Upper lobe of left lung (tissue), 6 donors: ENCODE measurements around the gene STARD7. TPM values are rescaled to one million over a fixed set of nuclear protein-coding genes. Genes with fewer than 3 reads are reported as not detected.

Source experiments
- ATAC-seq, 2 donors: fragments of 200-7000 bp; cut with Tn5 transposase; one replicate each; pipeline ENCODE4 v1.9.1; 2022; ENCODE audit warnings: mild to moderate bottlenecking in 2 of 2, moderate library complexity in 2 of 2; ENCODE audit not compliant: low FRiP score in 2 of 2
- DNase-seq, 2 donors: peaks; one replicate each; pipeline ENCODE4 v3.0.0-alpha.2; 2019 to 2020
- H3K27ac ChIP-seq, 4 donors: fragments of 200-600 bp; sonication (generic); one replicate each; pipeline ENCODE4 v1.5.1; 2016 to 2019
- H3K27me3 ChIP-seq, 4 donors: fragments of 200-600 bp; sonication (generic); one replicate each; pipeline ENCODE4 v1.5.1; 2017 to 2019
- H3K36me3 ChIP-seq, 4 donors: fragments of 200-600 bp; sonication (generic); one replicate each; pipeline ENCODE4 v1.5.1; 2016 to 2019
- H3K4me1 ChIP-seq, 4 donors: fragments of 200-600 bp; sonication (generic); one replicate each; pipeline ENCODE4 v1.5.1; 2018 to 2019
- H3K4me3 ChIP-seq, 4 donors: fragments of 200-600 bp; sonication (generic); one replicate each; pipeline ENCODE4 v1.5.1; 2017 to 2019; ENCODE audit warnings: mild to moderate bottlenecking in 2 of 4, moderate library complexity in 1 of 4
- H3K9me3 ChIP-seq, 4 donors: fragments of 200-600 bp; sonication (generic); one replicate each; pipeline ENCODE4 v1.5.1; 2018 to 2019
- CTCF ChIP-seq, 6 experiments: fragments of 450-650 bp in 4 of 6; fragments of 200-600 bp in 2 of 6; sonication (generic) in 2 of 6; IDR thresholded peaks; one replicate each; pipeline ENCODE4 v1.5.1; 2016 to 2019; ENCODE audit warnings: antibody characterized with exemption in 6 of 6
- EP300 ChIP-seq, 4 donors: sonication (generic); formaldehyde crosslinking; IDR thresholded peaks; one replicate each; pipeline ENCODE4 v1.5.1; 2017; ENCODE audit warnings: antibody characterized with exemption in 4 of 4, control low read depth in 2 of 4
- POLR2A ChIP-seq, 4 donors: fragments of 450-650 bp; IDR thresholded peaks; one replicate each; pipeline ENCODE4 v1.5.1; 2016 to 2017; ENCODE audit warnings: antibody characterized with exemption in 4 of 4, mild to moderate bottlenecking in 2 of 4
- POLR2AphosphoS5 ChIP-seq, 2 donors: sonication (generic); formaldehyde crosslinking; IDR thresholded peaks; one replicate each; pipeline ENCODE4 v1.5.1; 2017; ENCODE audit warnings: antibody characterized with exemption in 2 of 2
- WGBS, 2 donors: methylation state at CpG; one replicate each; pipeline ENCODE4 v1.1.5; 2017 to 2018; 5-methylcytosine and 5-hydroxymethylcytosine counted together
- total RNA-seq, 6 donors: library from RNA; depleted of rRNA in 4 of 6; stranded (reverse); fragments of >200 nt in 4 of 6; gene quantifications; one replicate each; pipeline versions ENCODE4 v1.1.0 to v1.2.1, GENCODE V29; 2016 to 2021
- donor health status: DM: no; HTN: no; CAD: no; lungs with moderate emphysema.
- donor health status: DM: no; HTN: yes; CAD: no; lungs with severe emphysema.

The STARD7 gene
- total RNA-seq, 6 donors from 2014 or later: 76.4 to 226 (median 166) TPM

DNA sequence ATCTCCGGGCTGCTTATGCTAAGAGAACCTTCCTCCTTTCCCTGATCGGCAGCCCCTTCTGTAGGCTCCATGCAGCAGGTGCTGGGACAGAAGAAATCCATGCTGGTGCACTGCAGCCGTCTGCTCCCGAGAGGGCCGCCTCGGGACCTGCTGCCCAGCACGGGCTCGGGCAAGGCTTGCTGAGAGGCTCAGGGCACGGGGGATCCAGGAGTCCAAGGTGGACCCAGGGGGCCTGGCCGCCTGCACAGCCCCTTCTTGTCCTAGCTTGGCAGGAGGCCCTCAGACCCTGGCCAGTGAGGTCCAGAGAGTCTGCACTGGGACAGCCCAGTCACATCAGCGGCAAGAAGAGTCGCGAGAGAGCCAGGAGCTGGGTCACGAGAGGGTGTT, 50.1 kb downstream of the STARD7 start:
- Histone ChIP-seq H3K9me3 (no peaks in the 10 kb centered on the region), H3K27me3 (no peaks in the 10 kb centered on the region), H3K36me3 (no peaks in the 10 kb centered on the region), H3K27ac (no peak overlapping the region), H3K4me3 (no peak overlapping the region), H3K4me1 (peaks cover 0 to 7% (median 0%) of the 10 kb centered on the region in 4 donors)
- no peak for ATAC-seq
- DNase-seq: peak in 1 of 2 donors; percentile 55
- TF ChIP-seq POLR2A (IDR thresholded peaks at IDR 0.05) (no peak), POLR2AphosphoS5 (IDR thresholded peaks at IDR 0.05) (no peak), CTCF (IDR thresholded peaks at IDR 0.05) (no peak), EP300 (IDR thresholded peaks at IDR 0.05) (no peak)
- WGBS, 2 donors: 78 to 79% methylated on average over 8 to 13 of the region's 14 CpGs

DNA sequence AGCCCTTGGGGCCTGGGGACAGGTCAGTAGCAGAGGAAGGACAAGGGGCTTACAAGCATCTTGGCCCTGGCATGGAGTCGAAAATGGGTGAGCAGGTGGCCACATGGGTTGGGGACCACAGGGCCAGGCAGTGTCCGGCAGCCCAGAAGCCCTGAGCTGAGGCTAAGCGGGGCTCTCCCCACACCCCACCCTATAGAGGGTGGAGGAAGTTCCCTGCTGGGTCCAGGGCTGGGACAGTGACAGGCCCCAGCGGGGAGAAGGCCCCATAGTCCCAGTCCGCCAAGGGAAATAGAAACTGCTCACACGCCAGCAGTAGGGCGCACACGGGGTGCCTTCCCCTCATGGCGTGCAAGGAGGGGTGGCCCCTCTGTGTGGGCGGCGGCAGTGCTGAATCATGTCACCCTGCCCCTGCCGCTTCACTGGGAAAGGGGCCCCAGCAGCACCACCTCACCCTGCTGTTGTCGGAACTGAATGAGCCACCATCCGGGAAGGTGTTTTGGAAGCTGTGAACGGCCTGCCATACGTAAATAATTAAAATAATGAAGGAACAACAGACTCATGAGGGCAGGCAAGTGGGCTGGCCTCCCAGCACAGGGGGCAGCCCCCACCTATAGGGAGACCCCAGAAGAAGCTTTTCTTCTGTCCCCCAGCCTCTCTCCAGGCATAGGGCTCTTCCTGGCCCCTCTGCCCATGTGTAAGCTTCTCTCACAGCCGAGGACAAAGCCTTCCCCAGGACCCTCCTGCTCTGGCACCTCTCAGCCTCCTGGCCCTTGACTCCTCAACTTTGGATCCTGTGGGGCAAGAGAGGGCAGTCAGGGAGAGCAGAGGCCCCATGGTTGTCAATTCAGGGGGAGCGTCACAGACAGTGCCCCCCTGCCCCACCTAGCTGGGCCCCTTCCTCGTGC, 50.7 kb downstream of the STARD7 start:
- Histone ChIP-seq H3K36me3 (no peaks in the 10 kb centered on the region), H3K27ac (peak overlapping the region in 2 of 4 donors; percentile 13 to 36), H3K4me3 (no peak overlapping the region), H3K4me1 (peaks cover 0 to 7% (median 0%) of the 10 kb centered on the region in 4 donors), H3K27me3 (no peaks in the 10 kb centered on the region), H3K9me3 (no peaks in the 10 kb centered on the region)
- peak in 1 of 2 donors; percentile 50 for DNase-seq
- TF ChIP-seq EP300 (IDR thresholded peaks at IDR 0.05) (no peak), POLR2A (IDR thresholded peaks at IDR 0.05) (peak in 1 of 4 donors; percentile 6)
- WGBS, 2 donors: 62 to 64% methylated on average over 10 to 14 of the region's 19 CpGs
- ATAC-seq: peak; percentile 35 to 44

GRCh38 chr2:96156926-96157648, 51.5 kb downstream of the STARD7 start:
- Histone ChIP-seq H3K4me1 (peaks cover 0 to 7% (median 0%) of the 10 kb centered on the region in 4 donors), H3K9me3 (no peaks in the 10 kb centered on the region), H3K4me3 (no peak overlapping the region), H3K36me3 (no peaks in the 10 kb centered on the region), H3K27me3 (no peaks in the 10 kb centered on the region), H3K27ac (peak overlapping the region in 1 of 4 donors; percentile 13)
- ATAC-seq (peak in 1 of 2 donors; percentile 12), DNase-seq (no peak)
- 91 to 96% methylated on average over 3 to 4 of the region's 5 CpGs for WGBS, 2 donors
- TF ChIP-seq CTCF (IDR thresholded peaks at IDR 0.05) (no peak), POLR2A (IDR thresholded peaks at IDR 0.05) (no peak), POLR2AphosphoS5 (IDR thresholded peaks at IDR 0.05) (no peak), EP300 (IDR thresholded peaks at IDR 0.05) (no peak)

- no peaks in the 10 kb centered on the region for H3K27me3 ChIP-seq
- TF ChIP-seq POLR2AphosphoS5 (IDR thresholded peaks at IDR 0.05) (no peak), EP300 (IDR thresholded peaks at IDR 0.05) (no peak), CTCF (IDR thresholded peaks at IDR 0.05) (no peak), POLR2A (IDR thresholded peaks at IDR 0.05) (no peak)
- DNase-seq: peak in 1 of 2 donors; percentile 16
- 81 to 92% methylated on average over 10 of the region's 10 CpGs for WGBS, 2 donors
- H3K9me3 ChIP-seq: no peaks in the 10 kb centered on the region
- no peak overlapping the region for H3K4me3 ChIP-seq
- peaks cover 0 to 7% (median 0%) of the 10 kb centered on the region in 4 donors for H3K4me1 ChIP-seq
- no peak overlapping the region for H3K27ac ChIP-seq
- no peaks in the 10 kb centered on the region for H3K36me3 ChIP-seq
- no peak for ATAC-seq
Observed at GRCh38 chr2:96156011-96156820, 52.4 kb downstream of the STARD7 start.
